Stimulated activated CD8-positive, alpha-beta memory T cell treated with anti-CD3 and anti-CD28 coated beads, Interleukin-12 subunit alpha, Interleukin-12 subunit beta, amount 100 ng/mL, for 1 hour (primary cell): ENCODE data around the gene IQCC.

ENCODE experiments used
- DNase-seq: peaks from one replicate; pipeline ENCODE4 v3.0.0-alpha.2; 2020; ENCODE audit warnings: low read depth

The IQCC gene

DNA sequence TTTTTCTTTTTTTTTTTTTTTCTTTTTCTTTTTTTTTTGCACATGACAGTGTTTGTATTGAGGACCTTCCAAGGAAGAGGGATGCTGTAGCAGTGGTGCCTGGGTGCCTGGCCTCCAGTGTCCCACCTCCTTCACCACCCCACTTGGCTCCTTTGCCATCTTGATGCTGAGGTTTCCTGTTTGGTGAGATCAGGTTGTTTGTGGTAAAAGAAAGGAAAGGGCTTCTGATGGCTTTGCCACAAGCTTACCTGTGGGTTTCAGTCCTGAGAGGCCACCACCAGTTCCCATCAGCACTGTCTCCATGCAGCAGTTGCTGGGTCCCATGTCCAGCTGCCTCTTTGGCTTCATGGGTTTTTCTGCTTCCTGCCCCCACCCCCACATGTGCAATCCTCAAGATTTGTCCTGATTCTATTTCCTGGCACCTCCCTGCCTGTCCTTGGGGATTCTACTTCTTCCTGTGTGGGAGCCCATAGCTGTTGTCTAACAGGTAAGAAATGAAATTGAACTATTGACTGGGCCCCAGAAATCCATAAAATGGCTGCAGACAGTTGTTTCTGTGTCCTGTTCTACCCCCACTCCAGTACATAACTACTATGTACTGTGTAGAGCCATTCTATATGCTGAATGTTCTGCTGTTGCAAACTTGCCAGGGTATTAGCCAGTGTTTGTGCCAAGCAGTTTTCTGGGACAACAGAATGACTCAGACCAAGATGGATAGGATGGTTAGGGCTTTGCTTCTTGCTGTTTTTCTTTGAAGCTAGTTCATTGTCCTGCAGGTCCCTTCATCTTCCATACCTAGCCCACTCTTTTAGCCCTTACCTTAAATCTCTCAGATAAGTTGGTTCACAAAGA lies 9.3 kb upstream of the IQCC start:
- DNase-seq, result no peak

GRCh38 chr1:32197074-32197473 lies 8.4 kb upstream of the IQCC start:
- no peak for DNase-seq

- DNase-seq, result no peak
Measured at GRCh38 chr1:32197837-32198236, 7.6 kb upstream of the IQCC start.

- no peak for DNase-seq
Measured at GRCh38 chr1:32198237-32199042, 7.0 kb upstream of the IQCC start.

DNA sequence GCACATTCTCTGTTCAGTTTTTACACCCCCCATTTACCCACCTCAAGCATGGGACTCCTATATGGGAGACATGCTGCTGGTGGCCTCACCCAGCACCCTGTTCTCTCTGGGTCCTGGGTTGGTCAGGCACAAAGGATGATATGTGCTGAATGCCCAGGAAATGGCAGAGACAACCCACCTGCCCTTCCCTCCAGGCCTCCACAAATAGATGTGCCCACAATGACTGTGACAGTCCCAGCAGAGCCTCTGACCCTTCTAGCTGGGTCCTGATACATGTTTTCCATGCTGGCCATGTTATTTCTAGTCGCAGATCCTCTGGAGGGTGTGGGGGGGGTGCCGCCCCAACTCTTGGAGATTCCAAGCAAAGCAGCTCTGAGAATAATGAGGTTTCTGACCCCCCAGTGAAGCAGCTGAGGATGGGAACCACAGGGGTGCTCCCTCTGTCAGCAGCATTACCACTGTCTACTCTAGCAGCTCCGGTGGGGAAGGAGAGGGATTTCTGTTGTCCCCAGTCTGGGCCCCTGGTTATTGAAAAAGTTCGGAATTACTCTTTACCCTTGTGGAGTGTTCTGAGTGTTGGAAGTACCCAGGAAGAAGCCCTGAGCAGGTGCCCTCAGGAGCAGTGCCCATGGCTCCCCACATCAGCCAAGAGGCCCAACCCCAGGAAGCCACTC lies 6.3 kb upstream of the IQCC start:
- DNase-seq, result no peak

- no peak for DNase-seq
Measured at GRCh38 chr1:32199717-32200072, 5.8 kb upstream of the IQCC start.

DNA sequence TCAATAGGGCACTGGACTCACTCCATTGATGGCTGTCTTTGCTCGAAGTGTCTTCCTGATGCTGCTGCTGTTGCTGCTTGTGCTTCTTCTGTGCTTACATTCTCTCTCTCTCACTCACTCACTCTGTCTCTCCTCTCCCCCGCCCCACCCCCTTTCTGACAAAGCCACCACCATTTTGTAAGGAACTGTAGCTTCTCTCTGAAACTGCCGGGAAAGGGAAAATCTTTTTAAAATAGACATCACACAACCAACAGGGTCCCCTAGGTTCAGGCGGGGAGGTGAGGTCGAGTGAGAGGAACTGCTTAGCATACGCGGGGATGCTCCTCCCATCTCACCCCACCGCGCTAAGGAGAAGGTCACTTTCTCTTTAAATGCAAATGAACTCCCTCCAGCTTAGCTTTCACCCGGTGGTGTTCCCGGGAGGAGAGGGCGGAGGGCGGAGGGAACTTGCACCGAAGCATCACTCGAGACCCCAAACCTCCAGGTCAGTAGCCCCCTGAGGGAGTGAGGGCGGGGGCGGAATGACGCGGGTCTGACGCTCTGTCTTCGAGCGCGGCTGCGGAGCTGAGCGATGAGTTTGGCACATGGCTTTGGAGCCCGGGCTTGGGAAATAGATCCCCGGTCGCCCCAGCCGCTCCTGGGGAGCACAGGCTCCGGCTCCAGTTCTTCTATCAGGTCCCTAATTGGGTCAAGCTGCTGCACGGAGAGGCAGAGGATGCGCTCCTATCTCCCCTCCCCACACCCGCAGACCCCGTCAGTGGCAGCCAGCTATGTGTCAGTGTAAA lies 5.1 kb upstream of the IQCC start, which contains the start of gene CCDC28B:
CCDC28B (plus strand) TSS at position 370 of the 785 bp plus-strand sequence. CDS start 1,341 bp downstream, outside the sequence.
- DNase-seq, result peak; percentile 21

GRCh38 chr1:32201011-32201855 lies 4.2 kb upstream of the IQCC start:
- peak; percentile 69 for DNase-seq

DNA sequence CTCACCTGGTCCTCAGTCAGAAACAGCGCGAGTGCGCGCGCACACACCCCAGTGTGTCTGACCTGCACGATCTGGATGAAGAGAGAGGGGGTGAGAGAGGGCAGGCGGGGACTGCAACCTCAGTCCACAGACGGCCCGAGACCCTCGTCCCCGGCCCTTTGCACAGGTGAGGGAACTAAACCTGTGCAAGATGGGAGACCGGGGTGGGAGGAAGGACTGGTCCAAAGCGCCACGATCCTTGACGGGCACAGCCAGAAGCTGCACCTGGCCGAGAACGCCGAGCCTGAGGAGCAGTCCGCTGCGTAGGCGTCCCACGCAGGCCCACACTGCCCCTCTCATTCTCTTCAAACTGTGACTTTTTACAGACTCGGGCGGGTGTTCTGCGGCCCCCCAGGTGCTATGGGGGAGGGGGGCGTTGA lies 519 bp upstream of the IQCC start:
- no peak for DNase-seq

DNA sequence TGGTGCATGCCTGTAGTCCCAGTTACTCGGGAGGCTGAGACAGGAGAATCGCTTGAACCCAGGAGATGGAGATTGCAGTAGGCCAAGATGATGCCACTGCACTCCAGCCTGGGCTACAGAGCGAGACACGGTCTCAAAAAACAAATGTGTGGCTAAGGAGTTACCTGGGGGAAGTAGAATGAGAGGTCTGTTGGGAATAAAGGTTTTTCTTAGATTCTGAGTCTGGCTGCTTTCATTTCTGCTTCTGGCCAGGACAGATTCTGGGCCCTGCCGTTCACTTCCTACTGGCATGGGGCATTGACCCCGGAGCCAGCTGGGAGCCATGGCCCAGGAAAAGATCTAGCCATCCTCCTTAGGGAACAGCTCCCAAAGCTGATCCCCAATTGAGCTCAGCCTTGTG lies 3.0 kb downstream of the IQCC start:
- no peak for DNase-seq

DNA sequence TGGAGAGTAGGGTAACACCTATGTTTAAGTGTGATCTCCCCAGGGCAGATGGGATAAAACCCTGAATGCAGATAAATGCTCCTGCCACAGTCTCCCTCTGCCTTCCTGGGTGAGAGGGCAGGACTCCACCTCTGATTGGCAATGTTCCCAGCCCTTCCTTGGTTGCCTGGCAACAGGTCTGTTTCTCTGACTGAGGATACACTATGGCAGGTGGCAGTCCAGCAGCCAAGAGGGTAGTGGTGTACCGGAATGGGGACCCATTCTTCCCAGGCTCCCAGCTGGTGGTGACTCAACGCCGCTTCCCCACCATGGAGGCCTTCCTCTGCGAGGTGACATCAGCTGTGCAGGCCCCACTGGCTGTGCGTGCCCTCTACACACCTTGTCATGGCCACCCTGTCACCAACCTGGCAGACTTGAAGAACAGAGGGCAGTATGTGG lies 3.4 kb downstream of the IQCC start, which contains the start of gene DCDC2B:
DCDC2B (plus strand) TSS at position 199 of the 438 bp plus-strand sequence; CDS start at position 204, 5 bp downstream.
- no peak for DNase-seq

DNA sequence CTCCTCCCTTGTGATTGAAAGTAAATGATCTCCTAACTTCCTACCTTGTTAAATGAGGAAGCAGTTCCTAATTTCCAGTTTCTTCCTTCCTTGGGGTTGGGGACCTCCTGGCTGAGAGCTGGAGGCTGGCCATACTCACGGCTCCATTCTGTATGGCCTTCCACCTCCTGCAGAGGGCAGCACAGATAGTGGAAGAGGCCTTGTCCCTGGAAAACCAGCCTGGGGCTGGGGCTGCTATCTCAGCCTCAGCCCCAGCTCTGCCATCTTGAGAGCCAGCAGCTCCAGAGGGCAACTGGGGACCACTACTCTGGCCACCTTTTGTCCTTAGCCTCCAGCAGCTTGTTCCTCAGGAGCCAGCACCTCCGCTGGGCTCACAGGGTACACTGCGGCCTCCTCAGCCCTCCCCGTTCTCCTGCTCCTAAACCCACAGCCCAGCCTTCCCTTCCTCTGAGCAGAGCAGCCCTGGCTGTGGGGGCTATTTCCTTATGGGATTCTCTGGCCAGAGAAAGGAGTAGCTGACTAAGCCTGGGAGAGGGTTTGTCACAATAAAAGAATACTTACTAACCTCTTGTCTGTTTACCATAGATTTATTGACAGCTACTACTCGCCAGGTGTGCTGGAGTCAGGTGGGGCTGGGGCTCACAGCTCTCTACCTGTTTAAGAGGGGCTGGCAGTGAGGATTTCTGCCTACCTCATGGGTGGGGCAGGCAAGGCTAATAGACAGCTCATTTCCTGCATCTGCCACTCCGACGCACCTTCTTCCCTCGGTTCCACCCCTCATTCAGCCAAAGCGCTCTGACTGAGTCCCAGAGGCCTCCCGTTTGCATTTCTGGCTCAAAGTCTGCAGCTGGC lies 10.4 kb downstream of the IQCC start:
- DNase-seq, result peak; percentile 37

DNA sequence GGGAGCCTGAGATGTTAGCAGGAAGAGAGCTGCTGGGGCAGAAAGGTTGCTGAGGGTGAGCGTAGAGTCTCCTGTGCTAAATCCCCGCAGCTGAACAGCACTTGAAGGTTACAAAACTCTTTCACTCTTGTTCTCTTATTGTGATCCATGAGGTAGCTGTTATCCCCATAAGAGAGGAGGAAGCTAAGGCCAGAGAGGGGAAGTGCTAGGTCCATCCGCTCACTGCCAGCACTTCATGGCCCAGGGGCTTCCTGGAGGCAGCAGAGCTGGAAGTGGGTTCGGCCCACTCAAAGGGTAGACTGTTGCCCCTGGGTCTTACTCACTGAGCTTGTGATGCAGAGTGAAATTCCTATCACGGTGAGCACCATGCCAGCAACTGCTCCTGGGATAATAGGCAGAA lies 11.1 kb downstream of the IQCC start:
- DNase-seq, result no peak

- no peak for DNase-seq
Measured at GRCh38 chr1:32219022-32219421, 13.6 kb downstream of the IQCC start.

DNA sequence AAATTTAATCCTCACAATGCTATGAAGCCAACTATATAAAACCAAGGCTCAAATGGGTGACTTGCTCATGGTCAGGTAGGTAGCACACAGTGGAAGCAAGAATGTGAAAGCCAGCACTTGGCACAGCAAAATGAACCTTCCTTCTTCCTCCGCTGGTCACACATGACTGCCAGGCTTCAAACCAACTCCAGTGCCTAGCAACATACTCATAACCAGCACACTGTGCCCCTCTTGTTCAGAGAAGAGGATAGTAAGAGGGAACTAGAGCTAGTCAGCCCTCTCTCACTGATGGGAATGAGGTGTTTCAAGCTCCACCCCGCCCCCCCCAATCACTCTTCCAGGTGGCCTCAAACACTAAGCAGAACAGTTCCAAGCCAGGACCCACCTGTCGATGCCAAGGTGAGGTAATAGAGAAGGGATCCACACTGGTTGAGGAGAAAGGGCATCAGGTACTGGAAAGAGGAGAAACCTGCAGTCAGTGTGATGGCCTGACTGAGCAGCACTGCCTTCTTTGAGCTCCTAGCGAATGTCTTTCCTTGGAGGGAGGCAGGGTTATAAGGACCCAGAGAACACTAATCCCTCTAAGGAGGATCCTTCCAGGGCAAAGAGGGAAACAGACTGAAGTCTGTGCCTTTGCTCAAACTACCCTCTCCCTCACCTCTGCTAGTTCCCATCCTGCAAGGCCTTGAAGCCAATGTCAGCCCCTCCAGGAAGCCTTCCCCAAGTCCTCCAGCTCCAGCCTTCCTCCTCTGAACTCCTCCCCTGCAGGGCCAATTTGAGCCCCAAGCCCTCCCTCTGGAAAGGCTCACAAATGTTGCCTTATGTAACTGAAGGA lies 15.5 kb downstream of the IQCC start:
- DNase-seq, result no peak

- no peak for DNase-seq
Measured at GRCh38 chr1:32221581-32221979, 16.1 kb downstream of the IQCC start.

DNA sequence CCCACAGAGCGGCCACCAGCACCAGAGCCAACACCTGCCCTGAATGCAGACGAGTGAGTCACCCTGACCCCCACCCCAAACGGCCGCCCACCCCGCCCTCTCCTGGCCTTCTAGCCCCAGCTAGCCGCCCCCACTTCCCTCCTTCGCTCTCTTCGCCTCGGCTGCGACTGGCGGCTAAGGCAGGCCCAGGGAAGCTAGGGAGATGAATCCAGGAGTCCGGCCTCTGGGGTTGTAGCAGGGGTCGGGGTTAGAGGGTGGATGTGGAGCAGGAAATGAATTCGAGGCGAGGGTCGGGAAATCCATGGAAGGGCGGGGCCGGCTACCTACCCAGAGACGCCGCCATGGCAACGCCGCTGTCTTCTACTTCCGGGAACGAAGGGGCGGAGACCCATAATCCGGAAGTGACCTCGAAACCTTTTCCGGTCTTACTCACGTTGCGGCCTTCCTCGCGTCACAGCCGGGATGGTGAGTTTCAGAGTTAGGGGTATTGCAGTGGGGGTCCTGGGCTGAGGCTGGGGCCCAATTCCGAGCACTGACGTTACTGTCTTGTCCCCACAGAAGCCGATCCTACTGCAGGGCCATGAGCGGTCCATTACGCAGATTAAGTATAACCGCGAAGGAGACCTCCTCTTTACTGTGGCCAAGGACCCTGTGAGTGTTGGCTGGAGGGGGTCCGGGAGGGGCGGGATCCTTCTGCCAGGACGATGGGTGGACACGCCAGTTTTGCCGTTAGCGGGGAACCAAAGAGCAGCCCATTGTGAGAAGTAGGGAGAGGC lies 16.7 kb downstream of the IQCC start, which contains the start of the genes EIF3I and TMEM234:
EIF3I (plus strand) TSS at position 428 of the 776 bp plus-strand sequence; CDS start at position 463, 35 bp downstream.
TMEM234 (minus strand) TSS at position 374 of the 776 bp plus-strand sequence; CDS start at position 343, 31 bp downstream.
- DNase-seq, result peak; percentile 89

DNA sequence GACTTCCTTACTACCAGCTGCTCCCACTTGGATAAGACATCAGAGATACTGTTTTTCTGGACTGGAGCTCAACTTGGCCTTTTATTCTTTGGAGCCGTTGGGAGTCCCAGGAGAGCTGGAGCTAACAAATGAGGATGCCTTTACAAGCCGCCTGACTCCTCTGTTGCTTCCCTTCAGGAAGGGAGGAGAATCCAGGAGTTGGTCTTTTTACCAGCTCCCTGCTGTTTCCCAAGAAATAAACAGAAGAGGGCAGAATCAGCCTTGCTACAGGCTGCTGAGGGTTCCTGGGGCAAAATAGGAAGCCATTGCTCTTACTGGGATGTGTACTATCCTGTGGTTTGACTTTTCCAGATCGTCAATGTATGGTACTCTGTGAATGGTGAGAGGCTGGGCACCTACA lies 18.2 kb downstream of the IQCC start:
- DNase-seq, result no peak
